HL-60/S4 (cell line): ENCODE data around the gene AVPR1B.
"Not testable (repeated sequence)": the region's sequence is repeated elsewhere in the genome, so short reads cannot be mapped to it uniquely, and the experiment has no call there.

ENCODE experiments used
- in situ Hi-C: fragments of 300-500 bp; cut with MboI; formaldehyde crosslinking; loops from 2 replicates; pipeline ENCODE4 v1.14.3; 2022; ENCODE audit warnings: low sequenced_read_pairs

The AVPR1B gene

GRCh38 chr1:206082831-206083695 lies 34.1 kb downstream of the AVPR1B start:
- in situ Hi-C loops = no loop called here

DNA sequence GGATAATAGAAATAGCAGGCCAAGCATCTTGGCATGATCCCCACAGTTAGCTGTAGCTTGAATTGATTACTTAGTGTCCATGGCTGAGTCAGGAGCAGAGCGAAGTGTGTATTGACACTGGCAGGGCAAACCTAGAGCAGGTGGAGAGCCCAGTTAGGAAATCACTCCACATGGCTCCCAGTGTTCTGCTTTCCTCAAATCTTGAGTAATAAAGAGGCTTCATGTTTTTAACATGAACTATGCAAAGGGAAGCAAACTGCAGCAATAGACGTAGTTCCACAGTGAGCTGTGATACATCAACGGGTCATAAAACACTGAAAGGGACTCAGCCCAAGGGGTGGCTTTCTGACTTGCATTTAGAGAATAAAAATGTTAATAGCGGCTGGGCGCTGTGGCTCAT lies 35.3 kb downstream of the AVPR1B start:
- in situ Hi-C loops = no loop called here

DNA sequence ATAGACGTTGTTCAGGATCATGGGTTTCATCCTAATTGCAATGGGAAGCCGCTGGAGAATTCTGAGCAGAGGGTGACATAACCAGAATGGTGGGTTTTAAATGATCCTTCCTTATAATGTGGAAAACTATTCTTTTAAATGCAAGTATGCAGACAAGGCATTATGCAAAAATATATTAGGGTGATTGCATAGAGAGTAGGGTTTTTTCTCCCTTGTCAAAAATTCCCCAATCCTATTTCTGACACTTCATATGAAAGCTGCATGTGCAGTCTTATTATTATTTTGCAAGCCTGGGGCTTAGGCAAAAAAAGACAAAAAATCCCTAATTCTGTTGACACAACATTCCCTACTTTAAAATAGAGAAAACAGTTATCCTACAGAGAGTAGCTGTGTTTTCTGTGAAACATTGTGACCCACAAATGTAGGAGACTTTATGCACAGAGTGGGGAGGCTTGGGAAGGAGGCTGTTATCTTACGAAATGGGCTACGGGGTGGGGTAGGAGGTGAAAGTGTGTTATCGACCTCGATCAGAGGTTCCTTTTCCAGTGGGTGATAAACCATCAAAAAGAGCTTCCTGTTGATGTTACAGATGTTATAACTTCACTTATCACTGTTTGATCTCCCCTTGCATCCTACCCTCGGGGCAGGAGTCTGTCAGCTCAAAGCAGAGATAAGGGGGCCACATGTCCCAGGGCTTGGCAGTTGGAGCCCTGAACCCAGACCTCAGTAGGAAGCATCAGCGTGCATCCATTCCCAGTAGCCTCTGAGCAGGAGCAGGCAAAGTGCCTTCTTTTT lies 37.0 kb downstream of the AVPR1B start:
- in situ Hi-C loops = no loop called here

DNA sequence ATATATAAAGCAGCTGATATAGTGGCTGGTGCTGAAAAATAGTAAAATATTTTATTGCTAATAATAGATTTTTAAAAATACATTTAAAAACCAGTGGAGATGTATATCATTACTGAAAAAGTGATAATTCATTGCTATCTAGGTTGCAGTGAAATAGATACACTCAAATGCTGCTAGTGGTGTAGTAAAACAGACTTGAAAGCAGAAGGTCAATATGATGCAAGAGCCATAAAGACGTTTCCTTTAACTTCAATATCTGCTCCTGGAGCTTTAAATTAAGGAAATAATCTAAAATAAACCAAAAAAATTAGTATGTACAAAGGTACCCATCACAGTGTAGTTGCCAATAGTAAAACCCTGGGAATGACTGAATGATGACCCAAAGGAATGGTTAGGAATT lies 38.1 kb downstream of the AVPR1B start:
- in situ Hi-C loops = no loop called here

GRCh38 chr1:206075786-206076755 lies 41.1 kb downstream of the AVPR1B start:
- in situ Hi-C loops = no loop called here

DNA sequence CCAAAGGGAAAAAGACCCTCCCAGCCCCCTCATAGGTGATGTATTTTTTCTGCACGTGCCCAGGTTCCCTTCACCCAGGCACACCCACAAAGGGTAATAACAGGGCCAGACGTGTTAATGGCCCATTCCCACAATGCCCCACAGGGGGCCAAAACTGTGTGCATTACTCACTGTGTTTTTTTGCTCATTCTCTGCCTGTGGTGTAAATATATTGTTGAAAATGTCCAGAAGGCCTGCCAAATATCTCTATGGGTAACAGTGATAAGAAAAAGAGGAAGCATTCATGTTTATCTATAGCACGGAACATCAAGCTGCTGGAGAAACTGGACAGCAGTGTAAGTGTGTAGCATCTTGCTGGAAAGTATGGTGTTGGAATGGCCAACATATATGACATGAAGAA lies 42.3 kb downstream of the AVPR1B start:
- in situ Hi-C loops = no loop called here

DNA sequence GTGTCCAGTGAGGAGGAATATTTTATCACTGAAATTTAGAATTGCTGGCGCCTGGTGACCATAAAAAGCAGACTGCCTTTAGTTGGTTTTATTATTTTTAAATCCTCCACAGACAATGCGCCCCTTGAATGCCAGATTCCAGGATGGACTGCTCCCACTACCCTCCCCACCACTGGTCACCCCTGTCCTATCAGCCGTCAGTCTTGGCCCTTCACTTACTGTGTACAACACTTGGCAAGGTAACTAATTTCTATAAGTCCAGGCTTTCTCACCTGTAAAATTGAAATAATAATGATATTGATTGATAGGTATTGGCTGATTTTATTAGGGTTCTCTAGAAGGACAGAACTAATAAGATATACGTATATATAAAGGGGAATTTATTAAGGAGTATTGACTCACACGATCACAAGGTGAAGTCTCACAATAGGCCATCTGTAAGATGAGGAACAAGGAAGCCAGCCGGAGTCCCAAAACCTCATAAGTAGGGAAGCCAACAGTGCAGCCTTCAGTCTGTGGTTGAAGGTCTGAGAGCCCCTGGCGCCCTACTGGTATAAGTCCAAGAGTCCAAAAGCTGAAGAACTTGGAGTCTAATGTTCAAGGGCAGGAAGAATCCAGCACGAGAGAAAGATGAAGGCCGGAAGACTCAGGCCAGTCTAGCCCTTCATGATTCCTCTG lies 46.4 kb downstream of the AVPR1B start:
- in situ Hi-C loops = no loop called here

DNA sequence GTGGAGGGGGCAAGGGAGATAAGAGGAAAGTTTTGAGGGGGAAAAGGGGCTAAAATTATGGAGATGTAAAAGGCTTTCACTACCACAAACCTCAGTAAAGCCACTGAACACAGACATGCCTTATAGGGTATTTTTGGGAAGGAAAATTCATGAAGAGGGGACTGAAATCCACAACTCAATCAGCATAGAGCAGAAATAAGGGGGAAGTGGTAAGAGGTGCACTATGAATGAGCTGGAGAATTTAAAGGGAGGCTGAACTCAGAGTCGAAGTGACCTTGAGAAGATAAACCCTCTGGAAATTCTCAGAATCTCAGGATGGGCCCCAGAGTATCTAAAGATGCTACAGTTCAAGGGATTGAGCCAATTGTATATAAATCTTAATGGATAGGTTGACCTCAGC lies 48.9 kb downstream of the AVPR1B start:
- in situ Hi-C loops = no loop called here

GRCh38 chr1:206067486-206068227 lies 49.5 kb downstream of the AVPR1B start:
- in situ Hi-C loops = no loop called here

- in situ Hi-C loops = no loop called here
Observed at GRCh38 chr1:206066479-206067171, 50.6 kb downstream of the AVPR1B start.

DNA sequence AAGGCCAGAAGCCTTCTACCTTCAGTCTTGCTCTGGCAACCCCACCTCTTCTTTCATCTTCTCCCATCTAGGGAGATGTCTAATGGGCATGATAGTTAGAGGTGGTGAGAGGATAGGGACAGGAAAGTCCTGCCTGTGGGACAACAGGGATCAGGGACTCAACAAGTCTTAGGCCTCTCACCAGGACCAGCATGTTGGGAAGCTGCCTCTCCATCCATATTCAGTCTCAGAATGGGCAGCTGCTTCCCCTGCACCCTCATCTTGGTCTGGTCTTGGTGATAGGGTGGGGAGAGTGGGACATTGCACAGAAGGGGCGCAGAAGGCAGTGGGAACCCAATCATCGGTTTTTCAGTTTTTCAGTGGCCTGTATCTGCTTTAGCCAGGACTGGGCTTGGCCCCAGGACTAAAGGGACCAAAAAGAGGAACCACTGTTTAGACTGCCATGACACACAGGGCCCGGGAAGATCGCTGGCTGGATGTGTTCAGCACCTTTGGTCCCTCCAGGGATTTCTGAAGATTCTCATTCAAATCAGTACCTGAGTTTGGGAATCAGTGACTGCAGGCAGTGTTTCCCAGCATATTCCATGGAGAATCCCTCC lies 51.5 kb downstream of the AVPR1B start:
- in situ Hi-C loops = no loop called here

DNA sequence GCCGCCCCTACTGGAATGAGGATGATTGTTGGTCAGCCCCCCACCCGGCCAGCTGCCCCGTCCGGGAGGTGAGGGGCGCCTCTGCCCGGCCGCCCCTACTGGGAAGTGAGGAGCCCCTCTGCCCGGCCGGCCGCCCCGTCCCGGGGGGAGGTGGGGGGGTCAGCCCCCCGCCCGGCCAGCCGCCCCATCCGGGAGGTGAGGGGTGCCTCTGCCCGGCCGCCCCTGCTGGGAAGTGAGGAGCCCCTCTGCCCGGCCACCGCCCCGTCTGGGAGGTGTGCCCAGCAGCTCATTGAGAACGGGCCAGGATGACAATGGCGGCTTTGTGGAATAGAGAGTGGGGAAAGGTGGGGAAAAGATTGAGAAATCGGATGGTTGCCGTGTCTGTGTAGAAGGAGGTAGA lies 52.7 kb downstream of the AVPR1B start:
- in situ Hi-C loops = not testable (repeated sequence)

GRCh38 chr1:206064001-206064400 lies 53.2 kb downstream of the AVPR1B start:
- in situ Hi-C loops = not testable (repeated sequence)

DNA sequence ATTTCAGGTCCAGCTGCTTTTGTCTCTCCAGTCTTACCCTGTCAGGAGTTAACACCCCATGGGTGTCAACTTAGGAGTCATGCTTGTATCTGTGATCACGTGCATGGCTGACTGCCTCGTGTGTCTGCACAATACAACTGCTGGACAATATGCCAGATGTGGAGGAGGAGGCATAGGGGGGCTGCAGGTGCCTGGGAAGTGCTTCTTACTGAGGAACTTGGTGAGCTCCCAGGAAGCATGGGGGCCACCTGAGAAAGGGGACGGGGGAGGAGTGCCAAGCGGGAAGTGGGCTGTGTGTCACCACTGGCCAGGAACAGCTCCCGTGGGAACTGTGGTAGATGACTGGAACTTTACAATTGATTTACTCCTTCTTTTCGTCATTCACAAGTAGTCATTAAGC lies 54.7 kb downstream of the AVPR1B start:
- in situ Hi-C loops = no loop called here

DNA sequence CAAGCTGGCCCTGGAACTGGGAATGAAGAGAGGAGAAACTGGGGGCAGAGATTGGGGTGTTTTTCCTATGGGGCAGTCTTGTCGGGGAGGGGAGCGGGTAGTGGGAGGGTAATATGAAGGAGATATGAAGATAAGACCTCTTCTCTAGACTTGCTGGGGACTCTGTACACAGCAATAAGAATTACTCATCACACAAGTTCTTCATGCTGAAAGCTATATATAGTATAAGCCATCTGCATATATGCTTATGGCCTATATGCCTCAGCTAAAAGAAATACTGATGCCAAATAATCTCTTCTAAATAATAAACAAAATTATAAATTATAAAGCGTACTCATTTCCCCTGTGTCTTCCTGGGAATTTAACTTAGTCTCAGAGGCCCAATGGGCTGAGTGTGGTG lies 56.3 kb downstream of the AVPR1B start:
- in situ Hi-C loops = no loop called here
